GM19438 (cell line): ENCODE measurements around the gene ZNF518A.
"Not testable (repeated sequence)": the region's sequence is repeated elsewhere in the genome, so short reads cannot be mapped to it uniquely, and the experiment has no call there.

Experiments used
- ATAC-seq: cut with Tn5 transposase; IDR thresholded peaks from one replicate; pipeline ENCODE4 v1.9.1; 2021; ENCODE audit warnings: low read depth; ENCODE audit not compliant: unreplicated experiment

Gene ZNF518A

DNA sequence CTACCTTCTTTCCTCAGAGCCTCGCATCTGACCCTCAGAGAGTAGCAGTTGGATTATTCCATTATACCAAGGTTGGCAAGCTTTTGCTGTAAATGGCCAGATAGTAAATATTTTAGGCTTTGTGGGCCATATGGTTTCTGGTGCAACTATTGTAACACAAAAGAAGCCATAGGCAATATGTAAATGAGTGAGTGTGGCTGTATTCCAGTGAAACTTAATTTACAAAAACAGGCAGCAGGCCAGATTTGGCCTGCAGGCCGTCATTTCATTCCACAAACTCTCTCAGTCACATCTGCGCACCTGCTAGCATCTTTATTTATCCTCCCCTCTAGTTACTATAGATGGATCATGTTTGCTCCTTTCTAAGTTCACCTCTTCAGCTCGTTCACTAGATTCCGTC is 6.7 kb downstream of the ZNF518A start:
- ATAC-seq, result no peak

- no peak for ATAC-seq
Measured at GRCh38 chr10:96137567-96137966, 7.5 kb downstream of the ZNF518A start.

DNA sequence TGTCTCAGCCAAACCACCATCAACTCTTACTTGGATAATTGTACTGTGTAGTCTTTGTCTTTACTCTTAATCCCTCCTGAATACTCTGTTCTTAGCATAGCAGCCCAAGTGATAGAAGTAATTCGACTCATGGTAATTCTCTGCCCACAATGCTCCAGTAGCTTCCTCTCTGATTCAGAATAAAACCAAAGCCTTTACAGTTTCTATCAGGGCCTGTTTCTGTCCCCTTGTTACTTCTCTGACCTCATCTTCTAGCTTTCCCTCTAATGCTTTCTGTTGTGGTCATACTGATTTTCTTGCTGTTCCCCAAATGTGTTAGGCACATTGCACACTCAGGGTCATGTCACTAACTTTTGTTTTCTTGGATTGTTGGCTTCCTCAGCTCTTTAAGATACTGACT is 8.0 kb downstream of the ZNF518A start:
- ATAC-seq, result peak; percentile 95

DNA sequence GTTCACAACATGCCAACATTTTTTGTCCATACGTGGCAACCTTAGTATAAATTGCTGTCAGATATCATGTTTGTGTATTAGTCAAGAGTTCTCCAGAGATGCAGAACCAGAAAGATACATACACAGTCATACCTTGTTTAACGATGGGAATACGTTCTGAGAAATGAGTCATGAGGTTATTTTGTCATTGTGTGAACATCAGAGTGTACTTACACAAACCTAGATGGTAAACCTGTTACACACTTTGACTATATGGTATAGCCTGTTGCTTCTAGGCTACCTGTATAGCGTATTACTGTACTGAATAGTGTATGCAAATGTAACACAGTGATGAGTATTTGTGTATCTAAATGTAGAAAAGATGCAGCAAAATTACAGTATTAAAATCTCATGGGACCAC is 22.3 kb downstream of the ZNF518A start:
- no peak for ATAC-seq

GRCh38 chr10:96153070-96153469 is 23.0 kb downstream of the ZNF518A start:
- no peak for ATAC-seq

DNA sequence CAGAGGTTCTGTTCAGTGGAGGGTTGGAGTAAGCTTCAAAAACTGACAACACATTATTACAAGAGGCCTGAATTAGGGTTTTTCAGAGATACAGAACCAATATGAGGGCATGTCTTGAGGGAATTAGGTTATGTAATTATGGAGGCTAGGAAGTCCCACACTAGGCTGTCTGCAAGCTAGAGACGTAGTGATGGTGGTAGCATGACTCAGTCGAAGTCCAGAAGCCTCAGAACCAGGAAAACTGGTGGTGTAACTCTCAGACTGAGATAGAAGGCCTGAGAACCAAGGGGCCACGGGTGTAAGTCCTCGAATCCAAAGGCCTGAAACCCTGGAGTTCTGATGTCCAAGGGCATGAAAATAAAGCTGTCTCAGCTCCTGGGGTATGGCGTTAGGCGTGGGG is 35.6 kb downstream of the ZNF518A start:
- no peak for ATAC-seq

DNA sequence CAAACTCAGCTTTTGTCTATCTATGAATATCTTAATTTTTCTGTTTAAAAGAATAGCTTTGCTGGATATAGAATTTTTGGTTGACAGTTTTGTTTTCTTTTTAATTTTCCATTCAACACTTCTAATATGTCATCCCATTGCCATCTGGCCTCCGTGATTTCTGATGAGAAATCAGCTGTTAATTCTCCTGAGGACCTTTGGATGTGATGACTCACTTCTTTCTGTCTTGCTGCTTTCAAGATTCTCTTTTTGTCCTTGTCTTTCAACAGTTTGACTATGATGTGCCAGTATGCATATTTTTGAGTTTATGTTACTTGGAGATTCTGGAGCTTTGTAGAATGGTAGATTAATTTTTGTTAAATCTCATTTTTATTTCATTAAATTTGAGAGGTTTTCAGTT is 38.4 kb downstream of the ZNF518A start:
- ATAC-seq, result no peak

GRCh38 chr10:96170230-96170629 is 40.1 kb downstream of the ZNF518A start:
- no peak for ATAC-seq

- no peak for ATAC-seq
Measured at GRCh38 chr10:96172666-96173065, 42.6 kb downstream of the ZNF518A start.

GRCh38 chr10:96176985-96177384 is 46.9 kb downstream of the ZNF518A start:
- ATAC-seq, result no peak

- ATAC-seq, result no peak
Measured at GRCh38 chr10:96188421-96188820, 58.3 kb downstream of the ZNF518A start.

DNA sequence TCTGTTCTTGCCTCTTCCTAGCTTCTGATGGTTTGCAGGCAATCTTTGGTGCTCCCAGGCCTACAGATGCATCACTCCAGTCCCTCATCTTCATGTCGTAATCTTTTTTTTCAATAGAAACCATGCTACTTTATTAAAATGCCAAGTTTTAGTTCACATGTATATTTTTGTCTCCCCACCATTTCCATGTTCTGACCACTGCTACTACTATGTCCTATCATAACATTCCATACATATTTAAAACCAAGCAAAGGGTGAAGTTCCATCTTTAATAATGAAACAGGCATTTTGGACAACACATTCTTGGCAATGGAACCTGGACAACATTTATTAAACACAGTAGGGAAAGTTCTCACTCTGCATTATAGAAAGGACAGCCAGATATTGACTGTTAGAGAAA is 58.8 kb downstream of the ZNF518A start:
- no peak for ATAC-seq

DNA sequence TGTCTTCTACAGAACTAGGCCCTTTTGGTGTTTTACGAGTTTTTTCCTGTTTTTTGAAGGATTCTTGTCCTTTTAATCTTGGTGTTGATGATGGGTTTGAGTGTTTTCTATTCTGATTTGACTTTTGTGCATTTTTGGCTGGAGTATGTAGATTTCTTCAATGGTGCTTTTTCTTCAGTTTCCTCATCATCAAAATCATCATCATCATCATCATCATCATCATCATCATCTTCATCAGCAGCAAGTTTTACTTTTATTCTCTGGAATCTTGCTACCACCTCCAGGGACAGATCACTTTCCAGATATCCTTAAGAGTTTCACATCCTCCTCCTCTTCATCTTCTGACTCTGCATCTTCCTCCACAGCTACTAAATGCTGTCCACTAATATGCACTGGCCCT is 59.4 kb downstream of the ZNF518A start:
- not testable (repeated sequence) for ATAC-seq

GRCh38 chr10:96201525-96201924 is 71.4 kb downstream of the ZNF518A start:
- no peak for ATAC-seq

DNA sequence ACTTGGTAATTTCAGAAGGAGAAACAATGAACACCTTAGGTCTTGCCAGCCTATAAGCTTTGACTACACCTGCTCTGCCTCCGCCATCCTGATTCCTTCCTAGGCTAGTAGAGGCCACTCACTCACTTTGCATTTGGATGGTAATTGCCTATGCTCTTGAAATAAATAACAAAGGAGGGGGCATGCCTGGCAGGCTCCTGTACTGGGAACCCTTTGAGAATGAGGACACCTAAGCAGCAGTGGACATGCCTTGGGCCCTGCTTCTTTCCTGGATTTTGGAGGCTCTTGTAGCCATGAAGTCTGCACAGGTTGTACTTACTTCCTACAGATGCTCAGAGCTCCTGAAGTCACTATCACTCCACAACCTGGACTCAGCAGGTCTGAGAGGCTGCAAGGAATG is 75.5 kb downstream of the ZNF518A start:
- ATAC-seq, result no peak

DNA sequence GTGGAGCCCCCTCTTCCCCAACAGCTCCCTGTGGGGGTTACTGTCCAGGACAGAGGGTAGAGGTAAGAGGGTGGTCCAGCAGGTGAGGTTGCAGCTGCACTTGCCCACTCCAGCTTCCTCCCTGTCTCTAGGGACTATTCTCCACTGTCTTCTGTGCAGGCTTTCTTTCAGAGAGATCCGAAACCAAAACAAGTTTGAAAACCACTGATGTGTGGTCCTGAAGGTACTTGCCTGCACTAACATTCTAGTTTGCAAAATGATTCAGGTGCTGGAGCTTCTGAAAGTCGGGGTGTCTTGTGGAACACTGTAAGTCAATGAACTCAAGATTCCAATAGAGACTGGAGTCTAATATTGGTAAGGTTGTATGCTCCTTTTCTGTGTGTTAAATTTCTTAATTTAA is 78.2 kb downstream of the ZNF518A start:
- ATAC-seq, result peak; percentile 63

GRCh38 chr10:96208946-96209345 is 78.8 kb downstream of the ZNF518A start:
- no peak for ATAC-seq

- ATAC-seq, result no peak
Measured at GRCh38 chr10:96211764-96212163, 81.7 kb downstream of the ZNF518A start.

DNA sequence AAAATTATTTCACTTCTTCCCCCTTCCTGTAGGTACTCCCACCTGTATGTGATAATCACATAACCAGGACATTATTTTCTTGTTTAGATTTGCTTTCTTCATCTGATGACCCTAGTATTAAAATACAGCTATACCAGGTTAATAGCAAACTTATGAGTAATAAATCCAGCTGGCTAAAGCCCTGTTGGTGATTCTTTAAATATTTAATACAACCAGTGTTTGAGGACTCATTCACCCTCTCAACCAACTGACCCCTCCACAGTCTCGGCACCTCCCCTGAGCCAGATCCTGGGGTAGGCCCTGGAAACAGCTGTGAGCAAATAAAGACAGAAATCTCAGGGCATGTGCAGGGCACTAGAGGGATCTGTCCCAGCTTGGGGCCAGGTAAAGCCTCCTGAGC is 82.8 kb downstream of the ZNF518A start:
- ATAC-seq, result no peak
